Neural cell (in vitro differentiated cells): ENCODE measurements around the gene PNMA6F.

ENCODE experiments used
- EP300 ChIP-seq: fragments of 450-650 bp; conservative IDR thresholded peaks from 2 replicates; pipeline ENCODE4 v1.6.1; 2014; ENCODE audit warnings: antibody characterized with exemption, mild to moderate bottlenecking, moderate library complexity; ENCODE audit not compliant: poor library complexity, severe bottlenecking
- EZH2 ChIP-seq: fragments of 200-600, 300-800 bp; shearing (Covaris generic), sonication (generic); IDR thresholded peaks from 2 replicates; pipeline ENCODE4 v1.6.1; 2014; ENCODE audit warnings: antibody characterized with exemption, low read length, borderline replicate concordance, mild to moderate bottlenecking; ENCODE audit not compliant: insufficient read depth, poor library complexity, severe bottlenecking
- TAF1 ChIP-seq: IDR thresholded peaks from 2 replicates; pipeline ENCODE4 v1.6.1; 2012; ENCODE audit warnings: low read depth
- TF ChIP-seq, protein P1 (sequence below): fragments of 450-650 bp; IDR thresholded peaks from 2 replicates; pipeline ENCODE4 v1.5.1; 2014; ENCODE audit warnings: antibody characterized with exemption, mild to moderate bottlenecking, moderate library complexity; ENCODE audit not compliant: poor library complexity, severe bottlenecking

DNA sequence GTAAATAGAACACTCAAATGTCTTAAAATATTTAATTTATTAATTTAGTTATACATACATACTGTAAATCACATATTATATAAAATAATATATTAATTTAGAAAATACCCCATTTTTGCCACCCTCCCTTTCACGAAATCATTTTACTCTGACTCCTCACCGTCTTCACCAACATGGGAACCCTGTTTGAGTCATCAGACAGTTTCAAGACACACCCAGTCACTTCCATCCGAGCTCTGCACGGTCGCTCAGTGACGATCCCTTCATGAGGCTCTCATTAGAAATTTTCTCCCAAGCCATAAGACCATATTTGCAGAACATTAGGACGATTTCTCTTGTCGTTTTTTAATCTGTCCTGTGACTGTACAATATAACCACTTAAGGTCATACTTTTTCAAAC, 26.9 kb upstream of the PNMA6F start:
- TF ChIP-seq, protein P1, sequence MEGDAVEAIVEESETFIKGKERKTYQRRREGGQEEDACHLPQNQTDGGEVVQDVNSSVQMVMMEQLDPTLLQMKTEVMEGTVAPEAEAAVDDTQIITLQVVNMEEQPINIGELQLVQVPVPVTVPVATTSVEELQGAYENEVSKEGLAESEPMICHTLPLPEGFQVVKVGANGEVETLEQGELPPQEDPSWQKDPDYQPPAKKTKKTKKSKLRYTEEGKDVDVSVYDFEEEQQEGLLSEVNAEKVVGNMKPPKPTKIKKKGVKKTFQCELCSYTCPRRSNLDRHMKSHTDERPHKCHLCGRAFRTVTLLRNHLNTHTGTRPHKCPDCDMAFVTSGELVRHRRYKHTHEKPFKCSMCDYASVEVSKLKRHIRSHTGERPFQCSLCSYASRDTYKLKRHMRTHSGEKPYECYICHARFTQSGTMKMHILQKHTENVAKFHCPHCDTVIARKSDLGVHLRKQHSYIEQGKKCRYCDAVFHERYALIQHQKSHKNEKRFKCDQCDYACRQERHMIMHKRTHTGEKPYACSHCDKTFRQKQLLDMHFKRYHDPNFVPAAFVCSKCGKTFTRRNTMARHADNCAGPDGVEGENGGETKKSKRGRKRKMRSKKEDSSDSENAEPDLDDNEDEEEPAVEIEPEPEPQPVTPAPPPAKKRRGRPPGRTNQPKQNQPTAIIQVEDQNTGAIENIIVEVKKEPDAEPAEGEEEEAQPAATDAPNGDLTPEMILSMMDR, result no peak
- TF ChIP-seq TAF1 (no peak), EZH2 (no peak), EP300 (no peak)
